Islet of Langerhans (tissue), 1 donor: Measurements from ENCODE around the gene LEMD2.

Experiments
- FAIRE-seq: peaks from one replicate; lab custom pipeline; 2011; peaks lifted over from hg19 to GRCh38; lab: Jason Lieb, UNC

LEMD2 gene

DNA sequence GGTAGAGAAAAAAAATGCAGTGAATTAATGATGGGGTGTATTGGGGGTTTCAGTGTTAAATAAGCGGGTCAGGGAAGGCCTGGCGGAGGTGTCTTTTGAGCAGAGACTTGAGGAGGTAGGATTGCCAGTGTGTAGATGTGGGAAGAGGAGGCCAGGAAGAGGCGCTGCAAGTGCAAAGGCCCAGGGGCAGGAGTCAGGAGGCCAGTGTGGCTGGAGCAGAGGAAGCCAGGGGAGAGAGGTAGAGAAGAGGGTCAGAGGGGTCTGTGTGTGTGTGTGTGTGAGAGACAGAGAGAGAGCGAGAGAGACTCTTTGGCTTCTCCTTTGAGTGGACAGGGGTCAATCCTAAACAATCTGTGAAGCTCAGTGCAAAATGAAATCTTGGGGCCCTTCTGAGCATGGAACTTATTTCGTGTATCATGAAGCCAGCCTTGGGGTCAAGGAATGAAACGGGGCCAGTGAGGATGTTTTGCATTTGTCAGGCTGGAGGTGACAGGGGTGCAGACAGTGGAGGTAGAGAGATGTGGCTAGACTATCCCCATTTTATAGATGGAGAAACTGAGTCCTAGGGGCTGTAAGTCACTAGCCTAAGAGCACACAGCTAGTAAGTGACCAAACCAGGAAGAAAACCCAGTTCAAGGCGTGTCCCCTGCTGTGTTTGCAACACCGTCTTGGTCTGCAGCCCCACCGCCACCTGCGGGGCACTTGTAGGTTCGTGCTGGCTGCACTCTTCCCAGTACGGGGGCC lies 32.5 kb downstream of the LEMD2 start:
- no peak for FAIRE-seq

DNA sequence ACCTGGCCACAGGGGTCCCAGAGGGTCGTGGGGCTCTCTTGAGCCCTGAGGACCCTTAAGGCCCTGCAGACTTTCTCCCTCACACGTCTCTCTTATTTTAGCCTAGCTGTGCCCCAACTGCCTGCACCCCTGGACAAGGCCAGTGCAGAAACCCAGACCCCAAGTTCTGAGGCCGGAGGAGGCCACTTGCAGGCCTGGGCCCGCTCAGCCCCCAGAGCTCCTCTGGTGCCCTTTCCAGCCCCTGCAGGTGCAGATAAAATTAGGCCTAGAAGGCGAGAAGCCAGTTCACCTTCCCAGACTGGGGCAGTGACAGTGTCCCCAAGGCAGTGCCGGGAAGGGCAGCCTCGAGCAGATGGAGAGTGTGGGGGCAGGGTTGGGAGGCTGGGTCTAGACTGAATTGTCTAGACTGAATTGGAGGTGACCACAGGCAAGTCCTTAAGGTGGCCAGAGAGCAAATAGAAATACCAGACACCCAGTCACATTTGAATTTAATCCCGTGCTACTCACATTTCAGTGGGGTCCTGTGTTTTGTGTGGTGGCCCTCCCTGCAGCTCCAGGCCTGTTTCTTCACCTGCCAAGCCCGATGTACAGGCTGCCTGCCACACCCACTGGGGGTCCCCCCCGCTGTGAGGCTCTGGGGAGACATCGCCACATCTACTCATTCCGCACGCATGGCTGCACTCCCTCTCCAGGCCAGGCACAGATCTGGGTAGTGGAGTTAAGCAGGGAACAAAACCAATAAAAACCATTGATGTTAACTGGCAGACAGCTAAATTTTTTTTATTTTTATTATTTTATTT lies 33.7 kb downstream of the LEMD2 start:
- FAIRE-seq: no peak

DNA sequence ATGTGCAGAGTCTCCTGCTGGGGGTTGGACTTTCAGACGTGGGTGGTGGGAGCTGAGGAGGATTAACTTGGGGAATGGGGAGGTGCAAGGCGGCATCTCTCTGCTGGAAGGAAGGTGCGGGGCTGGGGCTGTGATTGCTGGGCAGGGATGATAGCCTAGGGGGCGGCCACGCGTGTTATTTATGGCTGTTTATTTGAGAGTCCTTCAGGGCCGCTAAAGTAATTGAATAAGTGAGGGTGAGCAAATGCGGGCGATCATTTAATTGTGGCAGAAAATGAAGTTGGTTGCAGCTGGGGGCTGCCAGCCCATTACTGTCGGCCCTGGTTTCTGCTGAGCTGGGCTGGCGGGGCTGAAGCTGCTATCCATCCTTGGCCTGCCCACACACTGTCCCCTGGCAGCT lies 34.7 kb downstream of the LEMD2 start:
- FAIRE-seq: no peak

DNA sequence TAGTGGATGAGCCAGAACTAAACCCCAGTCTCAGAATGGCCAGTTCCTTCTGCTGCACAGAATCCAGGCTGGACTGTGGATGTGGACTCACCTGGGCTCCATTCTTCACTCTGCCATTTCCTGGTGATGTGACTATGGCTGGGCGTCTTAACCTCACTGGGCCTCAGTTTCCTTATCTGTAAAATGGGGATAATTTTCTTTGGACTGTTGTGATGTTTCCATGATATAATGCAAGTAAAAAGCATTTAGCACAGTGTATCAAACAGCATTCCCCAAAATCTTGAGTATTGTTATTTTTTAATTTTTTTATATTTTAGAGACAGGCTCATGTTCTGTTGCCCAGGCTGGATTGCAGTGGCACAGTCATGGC lies 36.3 kb downstream of the LEMD2 start:
- no peak for FAIRE-seq

DNA sequence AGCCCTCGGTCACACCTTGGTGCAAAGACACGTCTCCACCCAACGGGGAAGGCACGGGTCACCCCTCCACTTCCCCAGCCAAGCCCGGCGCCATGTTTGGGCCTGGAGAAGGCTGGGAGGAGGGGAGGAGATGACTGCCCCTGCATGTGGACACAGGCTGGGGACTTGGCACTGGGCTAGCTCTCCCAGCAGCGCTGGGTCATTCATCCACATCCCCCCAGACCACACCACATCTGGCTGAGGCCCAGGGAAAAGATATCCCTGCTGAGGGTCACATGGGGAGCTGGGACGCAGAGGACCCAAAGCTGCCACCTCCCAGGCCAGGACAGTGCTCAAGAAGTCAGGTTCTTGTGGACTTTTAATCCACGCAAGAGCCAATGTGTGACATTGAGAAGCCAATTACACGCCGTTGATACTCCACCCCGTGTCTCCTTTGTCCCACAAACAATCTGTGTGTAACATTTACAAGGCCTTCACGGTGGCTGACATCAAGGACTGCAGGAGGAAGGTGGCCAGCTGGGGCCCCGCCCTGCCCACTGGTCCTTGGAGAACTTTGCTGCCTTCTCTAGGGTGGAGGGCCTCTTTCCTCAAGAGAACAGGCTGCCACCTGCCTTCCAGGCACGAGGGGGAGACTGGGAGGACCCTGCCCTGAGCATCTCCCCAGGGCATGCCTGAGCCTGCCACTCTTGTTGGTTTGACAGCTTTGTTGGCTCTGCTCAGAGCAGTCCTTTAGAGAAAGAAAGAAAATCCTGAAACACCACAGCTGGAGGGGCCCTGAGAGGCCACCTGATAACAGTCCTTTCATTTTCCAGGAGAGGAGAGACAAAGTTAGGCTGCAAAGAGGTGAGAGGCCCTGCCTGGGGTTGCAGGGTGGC lies 36.9 kb downstream of the LEMD2 start:
- no peak for FAIRE-seq

DNA sequence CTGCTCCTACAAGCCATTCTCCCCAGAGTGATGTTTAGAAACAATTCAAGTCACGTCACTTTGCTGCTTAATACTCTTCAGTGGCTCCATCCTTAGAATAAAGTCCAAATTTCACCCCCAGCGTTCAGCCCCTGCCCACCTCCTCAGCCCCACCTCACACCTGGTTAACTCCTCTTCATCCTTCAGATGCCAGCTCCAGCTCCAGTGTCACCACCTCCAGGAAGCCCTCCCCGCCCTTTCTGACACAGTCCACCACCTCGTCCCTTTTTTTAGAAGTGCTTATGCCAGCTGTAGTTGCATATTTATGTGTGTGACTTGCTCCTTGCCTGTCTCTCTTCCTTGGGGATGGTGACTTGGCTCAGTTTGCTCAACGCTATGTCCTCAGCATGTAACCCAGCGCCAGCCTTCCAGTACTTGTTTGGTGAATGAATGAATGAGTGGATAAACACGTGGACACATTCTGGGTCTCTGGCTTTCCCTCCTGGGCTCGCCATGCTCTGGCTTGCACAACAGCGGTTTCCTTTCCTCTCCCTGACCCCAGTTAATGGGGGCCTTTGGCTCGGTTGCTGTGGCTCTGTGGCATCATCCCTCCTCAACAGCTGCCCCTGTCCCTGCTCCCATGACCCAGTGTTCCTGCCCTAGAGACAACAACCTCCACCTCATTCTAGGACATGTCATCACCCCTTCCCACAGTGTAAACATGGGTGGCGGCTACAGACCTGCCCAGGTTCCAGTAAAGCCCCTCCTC lies 38.5 kb downstream of the LEMD2 start:
- FAIRE-seq: no peak

DNA sequence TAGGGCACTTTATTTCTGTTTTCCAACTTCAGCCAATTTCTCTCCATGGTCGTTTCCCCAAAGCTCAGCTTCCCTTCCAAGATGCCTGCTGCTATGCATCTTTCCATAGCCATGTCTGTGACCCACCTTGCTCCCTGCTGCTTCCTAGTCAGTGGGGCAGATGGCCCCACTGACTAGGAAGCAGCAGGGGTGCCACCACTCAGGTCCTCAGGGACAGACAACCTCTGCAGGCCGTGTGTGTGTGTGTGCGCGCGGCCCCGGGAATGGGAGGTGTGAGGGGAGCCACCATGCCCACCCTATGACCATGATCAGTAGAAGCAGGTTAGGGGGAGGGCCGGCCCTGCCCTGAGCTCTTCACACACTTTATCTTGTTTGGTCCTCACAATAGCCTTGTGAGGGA lies 39.5 kb downstream of the LEMD2 start:
- FAIRE-seq: no peak

DNA sequence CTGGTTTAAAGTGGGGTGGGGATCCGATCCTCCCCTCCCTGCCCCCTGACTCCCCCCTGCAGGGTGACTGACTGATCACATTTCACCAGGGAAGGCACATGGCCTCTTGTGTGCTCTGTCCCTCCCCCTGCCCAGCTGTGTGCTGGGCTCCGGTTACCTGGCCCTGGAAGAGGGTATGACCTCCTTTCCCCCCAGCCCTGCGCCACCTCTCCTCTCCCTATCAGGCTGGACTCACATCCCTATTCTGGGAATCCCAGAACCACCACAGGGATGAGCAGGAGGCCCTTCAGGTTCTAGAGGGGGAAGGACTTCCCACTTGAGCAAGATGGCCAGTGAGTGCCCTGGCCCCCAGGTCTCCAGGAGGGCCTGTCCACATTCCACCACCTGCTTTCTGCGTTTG lies 40.1 kb downstream of the LEMD2 start:
- FAIRE-seq: no peak

DNA sequence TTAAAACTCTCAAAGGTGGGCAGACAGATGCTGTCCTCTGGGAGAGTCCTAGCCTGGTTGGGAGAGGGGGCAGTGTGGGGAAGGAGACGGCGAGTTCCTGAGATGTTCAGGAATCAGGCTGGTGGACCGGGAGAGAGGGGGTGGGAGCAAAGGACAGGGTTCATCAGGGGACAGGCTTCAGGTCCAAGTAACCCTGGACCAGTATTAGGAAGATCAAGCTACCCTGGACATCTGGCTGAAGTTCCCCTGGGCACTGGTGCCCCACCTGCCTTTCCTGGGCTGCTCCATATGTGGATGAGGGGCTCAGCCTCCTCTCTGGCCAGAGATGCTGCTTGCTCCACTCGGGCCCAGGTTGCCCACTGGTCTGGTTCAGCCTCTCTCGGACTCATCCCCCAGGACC lies 41.1 kb downstream of the LEMD2 start:
- no peak for FAIRE-seq

DNA sequence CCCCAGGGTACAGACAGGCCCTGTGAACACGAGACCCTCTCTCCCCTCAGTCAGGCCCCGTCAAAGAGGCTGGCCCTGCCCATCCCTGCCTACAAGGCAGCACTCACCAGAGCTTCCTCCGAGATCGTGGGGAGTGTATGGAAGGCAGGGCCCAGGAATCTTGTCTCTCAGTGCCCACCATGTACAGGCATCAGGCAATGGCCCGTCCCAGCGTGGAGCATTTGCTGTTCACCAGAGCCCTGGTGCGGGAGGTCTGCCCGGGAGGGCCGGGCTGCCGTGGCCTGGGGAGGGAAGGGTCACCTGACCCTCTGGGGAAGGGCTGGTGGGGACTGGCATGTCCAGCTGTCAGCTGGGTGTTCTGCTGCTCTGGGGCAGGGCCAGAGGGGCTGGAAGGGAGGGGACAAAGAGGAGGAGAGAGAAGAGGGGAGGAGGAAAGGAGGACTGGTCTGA lies 42.3 kb downstream of the LEMD2 start, which contains the start of gene IP6K3:
TSS of gene IP6K3 (minus strand) at position 255 of the 450 bp plus-strand sequence. CDS start 11,429 bp downstream, outside the sequence.
- no peak for FAIRE-seq

DNA sequence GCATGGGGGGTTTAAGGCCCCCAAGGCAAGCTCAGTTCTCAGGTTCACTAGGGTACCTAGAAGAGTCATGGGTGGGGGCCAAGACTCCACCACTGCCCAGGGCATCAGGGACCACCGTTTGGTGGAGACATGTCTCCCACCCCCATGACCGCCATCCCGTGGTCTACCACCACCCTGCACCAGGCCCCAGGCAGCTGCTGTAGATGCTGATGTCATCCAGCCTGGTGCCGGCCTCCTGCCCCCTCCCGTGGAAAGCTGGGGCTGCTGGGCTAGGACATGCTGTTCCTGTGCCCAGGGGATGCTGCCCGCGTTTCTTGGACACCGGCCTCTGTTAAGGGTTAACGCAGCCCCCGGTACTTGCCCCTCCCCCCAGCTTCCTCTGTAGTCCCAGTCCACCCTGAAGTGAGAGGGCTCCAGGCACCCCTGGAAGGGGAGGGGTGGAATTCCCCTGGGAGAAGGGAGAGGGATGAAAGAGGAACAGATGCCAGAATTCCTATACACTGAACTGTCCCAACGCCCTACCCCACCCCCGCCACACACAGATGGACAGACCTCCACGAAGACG lies 42.8 kb downstream of the LEMD2 start:
- FAIRE-seq: no peak

DNA sequence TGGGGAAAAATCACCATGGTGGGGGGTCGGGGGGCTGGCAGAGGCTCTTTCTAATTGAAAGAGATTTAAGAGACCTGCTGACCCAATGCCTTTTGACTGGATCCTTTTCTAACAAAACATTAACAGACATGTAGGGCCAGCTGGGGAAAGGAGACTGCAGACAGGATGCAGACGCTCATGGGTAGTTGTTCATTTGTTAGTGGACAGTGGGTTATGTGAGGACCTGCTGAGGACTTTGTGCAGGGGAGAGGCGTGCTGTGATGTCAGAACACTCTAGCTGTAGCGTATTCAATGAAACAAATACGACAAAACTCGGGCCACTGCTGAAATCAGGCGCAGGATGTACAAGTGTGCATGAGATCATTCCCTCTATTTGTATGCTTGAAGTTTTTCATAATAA lies 43.4 kb downstream of the LEMD2 start:
- no peak for FAIRE-seq

DNA sequence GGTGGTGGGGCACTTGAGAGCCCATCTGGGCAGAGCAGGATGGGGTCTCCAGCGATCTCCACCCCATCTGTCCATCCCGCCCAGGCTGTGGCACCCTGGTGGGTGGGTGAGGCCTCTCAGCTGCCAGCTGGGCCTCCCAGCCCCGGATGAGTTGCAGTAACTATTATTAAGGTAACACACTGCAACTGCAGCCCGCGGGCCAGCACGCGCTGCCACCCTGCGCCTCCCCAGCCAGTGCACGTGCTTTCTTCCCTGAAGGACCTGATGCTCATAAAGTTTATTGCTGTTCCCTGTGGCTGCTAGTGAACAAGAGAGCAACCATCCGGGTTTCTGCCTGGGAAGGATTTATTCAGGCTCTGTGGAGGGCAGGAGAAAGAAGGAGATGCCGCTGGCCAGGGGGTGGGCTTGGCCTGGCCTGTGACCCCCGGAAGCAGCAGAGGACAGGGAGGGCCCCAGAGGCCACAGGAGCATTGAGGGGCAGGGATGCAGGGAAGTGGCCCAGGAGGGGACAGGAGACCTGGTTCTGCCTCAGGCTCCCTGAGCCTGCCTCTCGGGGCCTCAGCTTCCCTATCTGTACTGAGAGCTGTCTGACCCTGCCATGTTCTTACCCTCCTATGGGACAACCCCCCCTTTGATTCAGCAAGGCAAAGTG lies 43.9 kb downstream of the LEMD2 start:
- no peak for FAIRE-seq

DNA sequence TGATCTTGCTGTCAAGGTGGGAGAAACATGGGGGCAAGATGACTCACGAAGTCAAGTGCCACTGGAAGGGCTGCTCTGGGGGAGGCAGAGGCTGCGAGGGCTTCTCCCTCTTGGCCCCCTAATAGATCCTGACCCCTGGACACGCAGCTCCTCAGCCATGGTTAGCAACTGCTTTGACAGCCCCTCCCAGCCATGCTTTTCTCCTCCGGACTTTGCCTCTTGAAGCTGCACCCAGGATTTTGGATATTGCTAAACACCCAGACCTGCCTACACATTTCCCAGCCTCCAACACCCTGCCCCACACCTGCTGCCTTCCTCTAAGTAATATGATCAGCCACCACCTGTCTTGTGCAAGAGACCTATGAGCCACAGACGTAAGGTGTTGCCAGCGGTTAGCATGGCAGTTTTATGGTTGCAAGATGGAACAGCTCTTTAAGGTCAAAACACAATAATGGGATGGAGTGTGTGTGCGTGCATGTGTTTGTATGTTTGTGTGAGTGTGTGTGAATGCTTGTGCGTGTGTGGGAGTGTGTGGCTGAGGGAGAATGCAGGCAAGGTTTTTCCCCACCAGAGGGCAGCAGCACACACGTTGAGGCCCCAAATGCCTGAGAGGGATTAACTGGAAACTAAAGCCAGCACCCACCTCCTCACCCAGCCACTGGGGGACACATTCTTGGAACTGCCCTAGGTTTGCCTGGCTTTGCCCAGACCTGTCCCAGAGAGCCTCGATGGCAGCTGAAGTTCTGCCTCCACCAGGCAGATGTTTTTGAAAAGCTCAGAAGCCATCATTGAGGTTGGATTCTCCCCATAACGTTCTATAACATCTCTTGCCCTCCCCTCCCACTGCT lies 44.7 kb downstream of the LEMD2 start:
- no peak for FAIRE-seq

DNA sequence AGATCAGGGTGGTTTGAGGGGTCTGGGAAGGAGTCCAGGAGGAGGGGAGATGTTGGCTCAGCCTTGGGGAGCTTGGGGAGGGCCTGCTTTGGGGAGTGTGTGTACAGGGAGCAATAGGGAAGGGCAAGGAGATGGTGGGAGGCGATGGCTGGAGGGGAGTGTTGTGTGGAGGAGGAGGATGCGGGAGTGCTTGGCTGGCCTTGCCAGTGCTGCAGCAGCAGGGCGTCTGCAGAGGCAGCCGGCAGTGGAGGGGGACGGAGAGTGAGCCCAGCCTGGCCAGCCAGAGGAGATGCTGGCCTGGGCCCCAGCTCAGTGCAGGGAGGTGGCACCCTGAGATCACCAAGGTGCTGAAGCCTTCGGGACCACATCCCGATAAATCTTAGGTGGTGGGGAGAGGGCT lies 46.1 kb downstream of the LEMD2 start:
- FAIRE-seq: no peak

DNA sequence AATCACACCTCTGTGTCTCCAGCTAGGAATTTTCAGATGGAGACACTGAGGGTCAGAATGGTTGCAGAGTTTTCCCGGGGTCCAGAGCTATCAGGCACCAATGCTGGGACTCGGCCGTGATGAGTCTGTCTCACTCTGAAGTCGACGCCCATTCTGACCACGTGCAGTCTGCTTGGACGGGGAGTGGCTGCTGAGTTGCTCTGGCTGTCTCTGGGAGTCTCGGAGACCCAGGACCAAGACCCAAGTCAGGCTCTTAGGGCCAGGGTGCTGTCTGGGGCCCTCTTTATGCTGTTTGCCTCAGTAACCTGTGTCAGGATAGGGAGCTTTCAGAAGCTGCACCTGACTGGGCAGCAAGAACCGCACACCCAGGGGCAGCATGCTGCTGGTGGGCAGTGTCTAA lies 46.8 kb downstream of the LEMD2 start:
- no peak for FAIRE-seq

DNA sequence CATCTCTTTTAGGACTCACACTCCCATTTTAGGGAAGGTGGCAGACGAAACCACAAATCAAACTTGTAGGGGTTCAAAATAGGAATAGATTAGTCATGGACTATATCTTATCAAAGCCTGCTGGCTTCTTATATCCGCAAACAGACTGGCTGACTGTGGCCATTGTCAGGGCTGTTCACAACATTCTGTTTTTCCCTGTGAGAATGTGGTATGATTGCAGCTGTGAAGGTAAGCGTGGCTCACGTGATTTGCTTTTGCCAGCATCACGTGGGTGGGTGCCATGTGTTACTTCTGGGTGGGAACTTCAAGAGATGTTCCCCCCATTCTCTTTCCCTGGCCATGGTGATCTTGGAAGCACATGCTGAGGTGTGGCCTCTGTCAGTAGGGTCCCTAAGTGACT lies 48.1 kb downstream of the LEMD2 start:
- FAIRE-seq: no peak

DNA sequence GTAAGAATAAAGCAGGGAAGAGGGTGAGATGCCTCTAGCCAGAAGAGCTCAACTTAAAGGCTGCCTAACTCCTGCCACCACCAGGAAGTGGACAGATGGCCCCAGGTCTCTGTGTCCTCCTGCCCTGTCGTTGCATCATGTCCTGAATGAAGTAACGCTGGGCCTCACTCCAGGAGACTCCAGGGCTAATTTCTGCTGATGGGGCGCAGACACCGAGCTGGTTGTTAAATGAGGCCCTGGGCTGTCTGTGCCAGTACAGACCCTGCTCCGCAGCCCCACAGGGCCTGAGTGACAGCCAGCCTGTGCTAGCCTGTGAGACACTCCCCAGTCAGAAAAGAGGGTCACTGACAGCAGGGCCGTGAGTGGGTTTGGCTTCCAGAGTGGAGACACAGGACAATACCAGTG lies 48.7 kb downstream of the LEMD2 start:
- FAIRE-seq: no peak

DNA sequence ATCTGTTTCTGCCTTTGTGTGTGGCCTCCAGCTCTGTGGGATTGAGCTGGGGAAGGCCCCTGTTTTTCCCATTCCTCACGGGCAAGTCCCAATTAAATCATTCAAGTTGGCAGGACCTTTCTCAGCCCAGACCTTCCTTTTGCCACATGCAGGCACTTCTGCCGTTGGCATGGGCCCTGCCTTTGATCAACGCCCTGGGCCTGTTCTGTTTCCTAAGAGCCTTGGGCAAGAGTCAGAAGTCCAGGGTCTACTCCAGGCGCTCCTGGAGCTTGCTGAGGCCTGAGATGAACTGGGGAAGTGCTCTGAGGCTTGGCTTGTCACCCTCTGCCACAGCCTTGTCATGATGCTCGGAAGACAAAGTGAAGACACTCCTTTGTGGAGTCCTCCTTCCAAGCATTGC lies 49.4 kb downstream of the LEMD2 start:
- FAIRE-seq: no peak

DNA sequence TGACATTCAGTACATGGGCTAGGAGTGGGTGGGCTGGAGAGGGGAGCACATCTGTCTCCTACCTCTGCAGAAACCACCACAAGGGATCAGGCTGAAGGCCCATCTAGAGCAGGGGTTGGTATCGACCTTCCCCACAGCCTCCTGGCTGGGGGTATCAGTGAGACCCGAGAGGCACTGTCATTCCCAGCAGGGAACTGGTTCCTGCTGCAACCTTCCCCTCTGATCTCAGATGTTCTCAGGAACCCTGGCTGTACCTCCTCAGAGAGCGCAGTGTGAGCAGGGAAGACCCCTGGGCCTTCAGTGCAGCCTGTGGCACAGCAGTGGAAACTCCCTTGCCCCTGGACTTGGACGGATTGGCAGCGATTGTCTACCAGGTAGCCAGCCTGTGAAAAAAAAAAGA lies 50.1 kb downstream of the LEMD2 start:
- FAIRE-seq: no peak
